Activated CD4-positive, alpha-beta memory T cell treated with anti-CD3 and anti-CD28 coated beads for 36 hours (primary cell): Measurements from ENCODE around the gene THOC6. TPM values are rescaled to one million over a fixed set of nuclear protein-coding genes. Genes with fewer than 3 reads are reported as not detected.

Source experiments
- CTCF ChIA-PET: fragments of 350-600 bp; sonication (Branson Sonifier 250); formaldehyde crosslinking; loops from one replicate; lab custom pipeline; 2021; ENCODE audit warnings: antibody characterized with exemption, inconsistent platforms; lab: Charles Lee
- POLR2A ChIA-PET: fragments of 350-600 bp; sonication (Branson Sonifier 250); formaldehyde crosslinking; loops from one replicate; lab custom pipeline; 2021; ENCODE audit warnings: antibody characterized with exemption; lab: Charles Lee
- DNase-seq: peaks from one replicate; pipeline ENCODE4 v3.0.0-alpha.2; 2020
- H3K27ac Mint-ChIP-seq: one replicate; pipeline ENCODE4 v1.8.0; 2021; ENCODE audit warnings: mixed read lengths
- H3K27me3 Mint-ChIP-seq: one replicate; pipeline ENCODE4 v1.8.0; 2021; ENCODE audit warnings: mixed read lengths
- H3K36me3 Mint-ChIP-seq: one replicate; pipeline ENCODE4 v1.8.0; 2021; ENCODE audit warnings: mixed read lengths
- H3K4me1 Mint-ChIP-seq: one replicate; pipeline ENCODE4 v1.8.0; 2021; ENCODE audit warnings: low read depth, mixed read lengths
- H3K4me3 Mint-ChIP-seq: one replicate; pipeline ENCODE4 v1.8.0; 2021; ENCODE audit warnings: mild to moderate bottlenecking, mixed read lengths
- H3K9me3 Mint-ChIP-seq: one replicate; pipeline ENCODE4 v1.8.0; 2021; ENCODE audit warnings: mixed read lengths
- intact Hi-C: fragments of 100-400 bp; cut with micrococcal nuclease; formaldehyde crosslinking; loops from one replicate; pipeline ENCODE4 v1.15.1; 2023
- total RNA-seq, 2 experiments: library from RNA; stranded (reverse); gene quantifications; one replicate each; pipeline ENCODE4 v1.2.3, GENCODE V29; 2021

THOC6 gene
- total RNA-seq, 2 experiments from 2014 or later: 41.2 to 42.7 TPM

- ChIA-PET CTCF (interaction anchor here (1.3 kb wide), 1 partner anchor 39 kb away, joined by 3 read pairs; no protein-coding TSS in a partner anchor), POLR2A (no interaction called here)
- peaks cover 2% of the 10 kb centered on the region for H3K27me3 Mint-ChIP-seq
- H3K36me3 Mint-ChIP-seq: no peaks in the 10 kb centered on the region
- intact Hi-C loops: no loop called here
- DNase-seq: no peak
- no peaks in the 10 kb centered on the region for H3K9me3 Mint-ChIP-seq
- H3K27ac Mint-ChIP-seq: no peak overlapping the region
- no peak overlapping the region for H3K4me3 Mint-ChIP-seq
- no peaks in the 10 kb centered on the region for H3K4me1 Mint-ChIP-seq
Measured at GRCh38 chr16:2992383-2993081, 31.3 kb upstream of the THOC6 start.

DNA sequence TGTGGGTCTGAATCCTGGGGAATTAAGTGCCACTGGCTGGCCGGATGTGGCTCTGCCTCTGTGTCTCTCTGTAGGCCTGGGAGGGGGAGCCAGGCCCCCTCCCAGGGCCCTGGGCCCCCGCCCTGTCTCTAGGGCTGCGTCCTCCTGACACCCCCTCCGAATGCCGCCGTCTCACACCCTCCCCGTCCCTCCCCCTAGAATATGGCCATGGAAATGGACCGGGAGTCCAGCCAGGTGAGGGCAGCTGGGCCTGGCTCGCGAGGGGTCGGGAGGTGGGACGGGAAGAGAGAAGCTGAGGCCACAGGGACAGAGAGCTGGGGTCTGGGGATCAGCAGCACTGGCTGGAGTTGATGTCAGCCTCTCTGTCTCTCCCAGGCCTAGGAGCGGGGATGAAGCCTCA, 27.5 kb upstream of the THOC6 start:
- no peak overlapping the region for H3K4me3 Mint-ChIP-seq
- no peaks in the 10 kb centered on the region for H3K4me1 Mint-ChIP-seq
- peaks cover 4% of the 10 kb centered on the region for H3K27me3 Mint-ChIP-seq
- no peak overlapping the region for H3K27ac Mint-ChIP-seq
- no peaks in the 10 kb centered on the region for H3K9me3 Mint-ChIP-seq
- no peaks in the 10 kb centered on the region for H3K36me3 Mint-ChIP-seq
- intact Hi-C loops: no loop called here
- CTCF ChIA-PET: interaction anchor here (1.4 kb wide), 1 partner anchor 35 kb away, joined by 4 read pairs; no protein-coding TSS in a partner anchor
- POLR2A ChIA-PET: no interaction called here
- DNase-seq: no peak

DNA sequence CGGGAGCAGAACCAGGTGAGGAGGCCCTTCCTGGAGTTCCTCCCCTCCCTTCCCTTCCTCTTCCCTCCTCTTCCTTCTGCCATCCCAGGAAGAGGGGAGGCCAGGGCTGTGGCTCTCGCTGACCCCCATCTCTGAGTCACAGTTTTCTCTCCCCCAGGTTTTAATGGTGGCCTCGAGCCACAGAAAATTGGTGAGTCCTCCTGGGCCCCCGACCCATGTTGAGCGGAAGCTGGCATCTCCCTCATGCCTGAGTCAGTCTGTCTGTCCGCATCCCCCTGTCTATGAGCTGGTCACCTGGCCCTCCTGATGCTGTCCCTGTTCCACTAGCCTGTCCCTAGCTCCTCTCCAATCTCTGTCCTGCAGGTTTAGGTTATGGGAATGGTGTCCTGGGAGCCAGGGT, 23.9 kb upstream of the THOC6 start:
- Mint-ChIP-seq H3K36me3 (no peaks in the 10 kb centered on the region), H3K27me3 (peaks cover 4% of the 10 kb centered on the region), H3K9me3 (no peaks in the 10 kb centered on the region), H3K4me1 (peaks cover 3% of the 10 kb centered on the region), H3K27ac (no peak overlapping the region), H3K4me3 (no peak overlapping the region)
- CTCF ChIA-PET: interaction anchor here (14.6 kb wide), 1 partner anchor 26 kb away, joined by 412 read pairs; the partner anchor contains the start of genes CLDN6, HCFC1R1, THOC6 and TNFRSF12A
- no peak for DNase-seq
- POLR2A ChIA-PET: no interaction called here
- intact Hi-C loops: no loop called here

DNA sequence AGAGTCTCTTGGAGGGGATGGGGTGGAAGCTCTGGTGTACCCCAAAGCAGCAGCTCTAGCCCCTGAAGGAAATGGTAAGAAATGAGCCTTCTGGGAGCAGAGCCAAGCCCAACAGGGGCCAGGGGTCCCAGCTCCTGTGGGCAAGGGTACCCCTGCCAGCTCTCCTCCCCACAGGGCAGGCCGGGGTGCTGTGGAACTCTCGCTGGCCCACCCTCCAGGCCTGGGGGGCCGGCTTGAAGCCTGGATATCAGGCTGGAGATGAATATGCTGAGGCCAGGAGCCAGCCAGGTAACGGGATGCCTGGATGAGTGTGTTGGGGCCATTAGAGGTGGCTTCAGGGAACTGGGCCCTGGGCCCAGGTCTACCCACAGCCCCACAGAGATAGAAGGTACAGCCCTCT, 23.3 kb upstream of the THOC6 start:
- H3K36me3 Mint-ChIP-seq: no peaks in the 10 kb centered on the region
- CTCF ChIA-PET: interaction anchor here (14.6 kb wide), 1 partner anchor 26 kb away, joined by 412 read pairs; the partner anchor contains the start of genes CLDN6, HCFC1R1, THOC6 and TNFRSF12A
- H3K9me3 Mint-ChIP-seq: no peaks in the 10 kb centered on the region
- H3K4me3 Mint-ChIP-seq: peak overlapping the region; percentile 7
- H3K27me3 Mint-ChIP-seq: peaks cover 4% of the 10 kb centered on the region
- intact Hi-C loops: no loop called here
- POLR2A ChIA-PET: no interaction called here
- H3K27ac Mint-ChIP-seq: no peak overlapping the region
- DNase-seq: no peak
- H3K4me1 Mint-ChIP-seq: peaks cover 4% of the 10 kb centered on the region

GRCh38 chr16:3001316-3001715, 22.5 kb upstream of the THOC6 start:
- CTCF ChIA-PET: interaction anchor here (14.6 kb wide), 1 partner anchor 25 kb away, joined by 412 read pairs; the partner anchor contains the start of genes CLDN6, HCFC1R1, THOC6 and TNFRSF12A
- Mint-ChIP-seq H3K4me1 (peaks cover 4% of the 10 kb centered on the region), H3K4me3 (peak overlapping the region; percentile 16), H3K27ac (no peak overlapping the region), H3K36me3 (no peaks in the 10 kb centered on the region), H3K9me3 (no peaks in the 10 kb centered on the region), H3K27me3 (peaks cover 4% of the 10 kb centered on the region)
- DNase-seq: no peak
- intact Hi-C loops: no loop called here
- POLR2A ChIA-PET: no interaction called here

- Mint-ChIP-seq H3K36me3 (no peaks in the 10 kb centered on the region), H3K9me3 (no peaks in the 10 kb centered on the region), H3K4me1 (peaks cover 23% of the 10 kb centered on the region), H3K27me3 (peaks cover 5% of the 10 kb centered on the region), H3K4me3 (peak overlapping the region; percentile 48), H3K27ac (peak overlapping the region; percentile 58)
- ChIA-PET CTCF (interaction anchor here (0.6 to 14.6 kb wide), 21 partner anchors 9 to 1924 kb away, joined by 3 to 412 read pairs (median 4); partner anchors contain the start of genes CLDN6, CLDN9, HCFC1R1 and THOC6), POLR2A (interaction anchor here (1.0 to 1.6 kb wide), 3 partner anchors 18 to 121 kb away, joined by 4 to 7 read pairs (median 5); partner anchors contain the start of gene FLYWCH2)
- DNase-seq: peak; percentile 99
- intact Hi-C loops: loop anchor here (1.0 to 2.0 kb wide), 3 partner anchors 17 to 25 kb away; partner anchors contain the start of genes THOC6 and TNFRSF12A
Measured at GRCh38 chr16:3003582-3004270, 20.1 kb upstream of the THOC6 start.

- POLR2A ChIA-PET: interaction anchor here (0.6 to 1.6 kb wide), 4 partner anchors 17 to 121 kb away, joined by 4 to 7 read pairs (median 5); partner anchors contain the start of gene FLYWCH2
- intact Hi-C loops: loop anchor here (1.0 kb wide), 2 partner anchors 16 to 20 kb away; partner anchors contain the start of genes THOC6 and TNFRSF12A
- no peak overlapping the region for H3K27ac Mint-ChIP-seq
- DNase-seq: peak; percentile 32
- H3K4me3 Mint-ChIP-seq: no peak overlapping the region
- H3K27me3 Mint-ChIP-seq: peaks cover 3% of the 10 kb centered on the region
- CTCF ChIA-PET: interaction anchor here (0.6 to 14.6 kb wide), 21 partner anchors 8 to 1923 kb away, joined by 3 to 412 read pairs (median 4); partner anchors contain the start of genes CLDN6, CLDN9, HCFC1R1 and THOC6
- H3K4me1 Mint-ChIP-seq: peaks cover 26% of the 10 kb centered on the region
- no peaks in the 10 kb centered on the region for H3K36me3 Mint-ChIP-seq
- H3K9me3 Mint-ChIP-seq: no peaks in the 10 kb centered on the region
Measured at GRCh38 chr16:3004319-3004718, 19.5 kb upstream of the THOC6 start.

GRCh38 chr16:3004781-3005284, 19.0 kb upstream of the THOC6 start:
- Mint-ChIP-seq H3K36me3 (no peaks in the 10 kb centered on the region), H3K4me3 (peak overlapping the region; percentile 66), H3K27ac (no peak overlapping the region), H3K4me1 (peaks cover 26% of the 10 kb centered on the region), H3K9me3 (no peaks in the 10 kb centered on the region), H3K27me3 (peaks cover 3% of the 10 kb centered on the region)
- DNase-seq: no peak
- ChIA-PET CTCF (interaction anchor here (0.6 to 14.6 kb wide), 6 partner anchors 21 to 130 kb away, joined by 3 to 412 read pairs (median 7); partner anchors contain the start of genes CLDN6, HCFC1R1, THOC6 and TNFRSF12A), POLR2A (interaction anchor here (0.6 to 1.6 kb wide), 3 partner anchors 24 to 122 kb away, joined by 4 to 5 read pairs (median 4); partner anchors contain the start of gene FLYWCH2)
- intact Hi-C loops: loop anchor here (1.0 kb wide), 2 partner anchors 15 to 19 kb away; partner anchors contain the start of genes THOC6 and TNFRSF12A

DNA sequence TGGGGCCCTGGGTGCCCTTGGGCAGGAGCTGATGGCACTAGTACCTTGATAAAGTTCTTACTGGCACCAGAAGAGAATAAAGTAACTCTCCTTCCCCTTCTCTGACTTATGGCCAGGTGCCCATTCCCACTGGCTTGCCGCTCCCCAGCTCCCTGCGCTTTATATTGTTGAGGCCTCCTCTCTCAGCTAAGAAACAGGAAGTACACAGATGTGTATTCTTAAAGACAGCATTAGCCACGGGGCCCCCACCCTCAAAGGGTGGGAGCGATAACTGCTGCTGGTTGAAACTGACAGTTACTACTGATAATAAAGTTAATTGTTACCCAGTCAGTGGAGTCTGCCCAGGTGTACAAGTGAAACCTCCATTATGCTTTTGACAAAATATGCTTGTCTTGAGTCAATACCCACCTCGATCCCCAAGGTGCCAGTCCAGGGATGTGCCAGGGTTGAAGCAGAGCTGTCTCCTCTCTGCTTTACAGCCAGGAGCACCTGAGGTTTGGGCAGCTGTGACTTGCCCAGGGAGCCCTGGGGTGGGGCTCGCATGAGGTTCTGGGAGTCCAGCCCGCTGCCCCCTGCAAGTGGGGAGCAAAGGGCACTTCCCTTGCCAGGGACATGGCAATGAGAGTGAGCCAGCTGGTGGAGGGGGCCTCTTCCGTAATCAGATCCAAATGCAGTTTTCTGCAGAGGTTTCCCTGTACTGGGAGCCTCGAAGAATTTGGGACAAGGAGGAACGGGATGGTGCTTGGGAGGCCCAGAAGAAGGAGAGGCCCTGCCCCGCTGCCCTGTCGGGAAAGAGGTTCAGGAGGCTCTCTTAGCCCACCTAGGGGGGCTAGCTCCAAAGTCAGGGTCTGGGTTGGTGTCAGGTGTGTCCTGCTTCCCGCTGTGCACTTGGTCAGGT, 16.5 kb upstream of the THOC6 start:
- CTCF ChIA-PET: interaction anchor here (1.1 to 14.6 kb wide), 4 partner anchors 19 to 122 kb away, joined by 3 to 412 read pairs (median 6); partner anchors contain the start of genes CLDN6, HCFC1R1, THOC6 and TNFRSF12A
- no peak for DNase-seq
- Mint-ChIP-seq H3K27me3 (peaks cover 4% of the 10 kb centered on the region), H3K4me1 (peaks cover 26% of the 10 kb centered on the region), H3K27ac (no peak overlapping the region), H3K36me3 (no peaks in the 10 kb centered on the region), H3K4me3 (no peak overlapping the region), H3K9me3 (no peaks in the 10 kb centered on the region)
- POLR2A ChIA-PET: interaction anchor here (0.6 to 1.1 kb wide), 2 partner anchors 12 to 37 kb away, joined by 3 to 4 read pairs; no protein-coding TSS in a partner anchor
- intact Hi-C loops: no loop called here

- H3K27ac Mint-ChIP-seq: no peak overlapping the region
- ChIA-PET POLR2A (interaction anchor here (1.1 kb wide), 1 partner anchor 11 kb away, joined by 3 read pairs; no protein-coding TSS in a partner anchor), CTCF (interaction anchor here (1.1 to 14.6 kb wide), 4 partner anchors 18 to 122 kb away, joined by 3 to 412 read pairs (median 6); partner anchors contain the start of genes CLDN6, HCFC1R1, THOC6 and TNFRSF12A)
- no peak overlapping the region for H3K4me3 Mint-ChIP-seq
- peaks cover 26% of the 10 kb centered on the region for H3K4me1 Mint-ChIP-seq
- no peaks in the 10 kb centered on the region for H3K36me3 Mint-ChIP-seq
- peak; percentile 29 for DNase-seq
- H3K9me3 Mint-ChIP-seq: no peaks in the 10 kb centered on the region
- intact Hi-C loops: no loop called here
- H3K27me3 Mint-ChIP-seq: peaks cover 8% of the 10 kb centered on the region
Measured at GRCh38 chr16:3007957-3008689, 15.7 kb upstream of the THOC6 start.
